Spleen (tissue), 3 donors: ENCODE data around the gene FBXL17.

ENCODE experiments used
- POLR2A ChIP-seq, 3 donors: fragments of 450-650 bp; IDR thresholded peaks; one replicate each; pipeline ENCODE4 v1.5.1; 2017; ENCODE audit warnings: antibody characterized with exemption in 3 of 3, mild to moderate bottlenecking in 1 of 3
- POLR2AphosphoS5 ChIP-seq, 3 donors: sonication (generic); formaldehyde crosslinking; IDR thresholded peaks; one replicate each; pipeline ENCODE4 v1.5.1; 2017; ENCODE audit warnings: antibody characterized with exemption in 3 of 3

DNA sequence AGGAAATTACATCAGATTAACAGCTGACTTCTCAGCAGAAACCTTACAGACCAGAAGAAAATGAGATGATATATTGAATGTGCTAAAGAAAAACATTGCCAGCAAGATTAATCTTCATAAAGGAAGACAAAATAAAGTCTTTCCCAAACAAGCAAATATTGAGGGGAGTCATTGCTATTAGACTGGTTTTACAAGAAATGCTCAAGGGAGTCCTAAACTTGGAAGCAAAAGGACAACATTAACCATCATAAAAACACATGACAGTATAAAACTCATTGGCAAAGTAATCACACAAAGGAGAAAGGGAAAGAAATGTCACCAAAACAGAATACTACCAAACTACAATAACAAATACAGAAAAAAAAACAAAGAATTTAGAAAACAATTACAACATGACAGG is 101.7 kb downstream of the FBXL17 start:
- TF ChIP-seq POLR2A (IDR thresholded peaks at IDR 0.05): no peak
- TF ChIP-seq POLR2AphosphoS5 (IDR thresholded peaks at IDR 0.05): no peak
